ENCODE measurements around the gene UGT2B7. TPM values are rescaled to one million over a fixed set of nuclear protein-coding genes. Genes with fewer than 3 reads are reported as not detected.

Gene UGT2B7
- total RNA-seq, 1 experiment from 2014 or later, result not detected

DNA sequence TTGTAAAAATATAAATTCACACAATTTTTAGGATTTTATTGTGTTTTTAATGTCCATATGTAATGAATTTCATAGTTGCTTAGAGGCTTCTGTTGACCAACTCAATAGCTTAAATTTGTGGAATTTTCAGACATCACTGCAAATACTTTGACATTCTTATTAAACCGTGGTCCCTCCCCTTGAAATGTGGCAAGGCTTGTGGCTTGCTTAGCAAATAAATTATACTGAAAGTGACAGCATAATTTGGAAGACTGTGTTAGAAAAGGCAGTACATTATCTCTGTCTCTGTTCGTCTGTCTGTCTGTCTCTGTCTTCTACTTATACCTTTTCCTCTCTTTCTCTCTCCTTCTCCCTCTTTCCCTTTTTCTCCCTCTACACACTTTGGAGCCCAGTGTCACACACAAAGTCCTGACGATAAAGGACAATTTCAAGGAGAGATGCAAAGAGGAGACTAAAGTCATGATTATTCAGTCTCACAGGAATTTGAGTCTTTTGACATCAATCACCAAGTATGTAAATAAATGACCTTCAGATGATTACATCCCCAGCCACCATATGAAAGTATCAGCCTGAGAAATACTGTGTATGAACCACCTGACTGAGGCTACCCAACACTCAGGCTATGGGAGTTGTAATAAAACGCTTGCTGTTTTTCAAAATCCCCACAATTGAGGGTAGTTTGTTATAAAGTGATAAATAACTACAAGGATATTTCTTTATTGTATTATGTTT is 21.0 kb upstream of the UGT2B7 start:
- intact Hi-C loops (cut with micrococcal nuclease), result no loop called here
- CTCF ChIA-PET, result no interaction called here
- TF ChIP-seq, protein P1, sequence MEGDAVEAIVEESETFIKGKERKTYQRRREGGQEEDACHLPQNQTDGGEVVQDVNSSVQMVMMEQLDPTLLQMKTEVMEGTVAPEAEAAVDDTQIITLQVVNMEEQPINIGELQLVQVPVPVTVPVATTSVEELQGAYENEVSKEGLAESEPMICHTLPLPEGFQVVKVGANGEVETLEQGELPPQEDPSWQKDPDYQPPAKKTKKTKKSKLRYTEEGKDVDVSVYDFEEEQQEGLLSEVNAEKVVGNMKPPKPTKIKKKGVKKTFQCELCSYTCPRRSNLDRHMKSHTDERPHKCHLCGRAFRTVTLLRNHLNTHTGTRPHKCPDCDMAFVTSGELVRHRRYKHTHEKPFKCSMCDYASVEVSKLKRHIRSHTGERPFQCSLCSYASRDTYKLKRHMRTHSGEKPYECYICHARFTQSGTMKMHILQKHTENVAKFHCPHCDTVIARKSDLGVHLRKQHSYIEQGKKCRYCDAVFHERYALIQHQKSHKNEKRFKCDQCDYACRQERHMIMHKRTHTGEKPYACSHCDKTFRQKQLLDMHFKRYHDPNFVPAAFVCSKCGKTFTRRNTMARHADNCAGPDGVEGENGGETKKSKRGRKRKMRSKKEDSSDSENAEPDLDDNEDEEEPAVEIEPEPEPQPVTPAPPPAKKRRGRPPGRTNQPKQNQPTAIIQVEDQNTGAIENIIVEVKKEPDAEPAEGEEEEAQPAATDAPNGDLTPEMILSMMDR (IDR thresholded peaks at IDR 0.05; ENCODE audit: unreplicated experiment), result no peak
- H3K27me3 Mint-ChIP-seq (ENCODE audit: insufficient read depth, unreplicated experiment), result no peaks in the 10 kb centered on the region
- H3K9me3 Mint-ChIP-seq (ENCODE audit: unreplicated experiment), result peaks cover 8% of the 10 kb centered on the region
- POLR2A ChIA-PET, result no interaction called here
- peaks cover 6% of the 10 kb centered on the region for H3K4me1 Mint-ChIP-seq (ENCODE audit: insufficient read depth, unreplicated experiment)
- H3K36me3 Mint-ChIP-seq (ENCODE audit: insufficient read depth, unreplicated experiment), result no peaks in the 10 kb centered on the region
- no peak for DNase-seq (ENCODE audit: unreplicated experiment)
- no TSS peak for BruUV-seq (replicated peaks)
- no peak overlapping the region for H3K4me3 Mint-ChIP-seq (ENCODE audit: unreplicated experiment)
- H3K27ac Mint-ChIP-seq (ENCODE audit: low read depth, unreplicated experiment), result no peak overlapping the region

DNA sequence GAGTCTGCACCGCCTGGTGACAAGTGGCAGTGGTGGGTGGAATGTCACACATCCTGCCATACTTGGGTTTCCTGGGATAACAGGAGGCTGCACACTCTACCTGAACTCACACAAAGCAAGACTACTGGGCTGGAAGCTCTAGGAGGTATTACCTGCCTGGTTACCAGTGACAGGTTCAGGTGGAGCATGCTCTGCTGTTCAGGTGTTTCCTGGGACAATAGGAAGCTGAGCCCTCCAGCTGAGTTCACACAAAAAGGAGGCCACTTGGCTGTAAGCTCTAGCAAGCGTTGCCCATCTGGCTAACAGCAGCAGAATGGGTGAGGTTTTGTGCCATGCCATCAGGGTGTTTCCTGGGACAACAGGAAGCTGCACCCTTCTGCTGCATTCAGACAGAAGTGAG is 17.4 kb upstream of the UGT2B7 start:
- CTCF ChIA-PET, result interaction anchor here (0.6 kb wide), 1 partner anchor 1332 kb away, joined by 5 read pairs; no protein-coding TSS in a partner anchor
- Mint-ChIP-seq H3K36me3 (ENCODE audit: insufficient read depth, unreplicated experiment) (no peaks in the 10 kb centered on the region), H3K27ac (ENCODE audit: low read depth, unreplicated experiment) (no peak overlapping the region), H3K27me3 (ENCODE audit: insufficient read depth, unreplicated experiment) (no peaks in the 10 kb centered on the region), H3K4me3 (ENCODE audit: unreplicated experiment) (no peak overlapping the region), H3K4me1 (ENCODE audit: insufficient read depth, unreplicated experiment) (peaks cover 6% of the 10 kb centered on the region), H3K9me3 (ENCODE audit: unreplicated experiment) (peaks cover 8% of the 10 kb centered on the region)
- DNase-seq (ENCODE audit: unreplicated experiment), result no peak
- POLR2A ChIA-PET, result no interaction called here
- TF ChIP-seq, protein P1 (IDR thresholded peaks at IDR 0.05; ENCODE audit: unreplicated experiment), result no peak
- intact Hi-C loops (cut with micrococcal nuclease), result no loop called here
- no TSS peak for BruUV-seq (replicated peaks)

DNA sequence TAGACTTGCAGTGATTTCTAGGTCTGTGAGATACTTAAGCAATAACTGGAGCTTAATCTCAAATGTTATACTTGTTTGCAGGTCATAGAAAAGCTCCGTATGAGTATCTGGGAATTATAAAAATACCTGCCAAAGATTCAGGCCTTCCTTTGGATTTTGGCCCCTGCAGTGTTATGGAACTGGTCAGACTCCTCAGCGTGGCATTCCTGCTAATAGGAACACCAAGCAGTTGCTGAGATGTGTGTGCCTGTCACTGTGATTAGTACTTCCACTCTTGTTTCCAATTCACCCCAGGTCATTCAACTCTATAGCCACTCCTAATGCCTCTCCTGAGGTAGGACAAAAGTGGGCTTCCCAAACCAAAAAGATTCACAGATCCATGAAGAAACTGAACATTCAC is 7.8 kb upstream of the UGT2B7 start:
- no peak for DNase-seq (ENCODE audit: unreplicated experiment)
- H3K4me3 Mint-ChIP-seq (ENCODE audit: unreplicated experiment), result no peak overlapping the region
- ChIA-PET CTCF (no interaction called here), POLR2A (no interaction called here)
- TF ChIP-seq, protein P1 (IDR thresholded peaks at IDR 0.05; ENCODE audit: unreplicated experiment), result no peak
- BruUV-seq (replicated peaks), result no TSS peak
- no peaks in the 10 kb centered on the region for H3K27me3 Mint-ChIP-seq (ENCODE audit: insufficient read depth, unreplicated experiment)
- H3K4me1 Mint-ChIP-seq (ENCODE audit: insufficient read depth, unreplicated experiment), result no peaks in the 10 kb centered on the region
- intact Hi-C loops (cut with micrococcal nuclease), result no loop called here
- H3K36me3 Mint-ChIP-seq (ENCODE audit: insufficient read depth, unreplicated experiment), result no peaks in the 10 kb centered on the region
- no peaks in the 10 kb centered on the region for H3K9me3 Mint-ChIP-seq (ENCODE audit: unreplicated experiment)
- H3K27ac Mint-ChIP-seq (ENCODE audit: low read depth, unreplicated experiment), result no peak overlapping the region

DNA sequence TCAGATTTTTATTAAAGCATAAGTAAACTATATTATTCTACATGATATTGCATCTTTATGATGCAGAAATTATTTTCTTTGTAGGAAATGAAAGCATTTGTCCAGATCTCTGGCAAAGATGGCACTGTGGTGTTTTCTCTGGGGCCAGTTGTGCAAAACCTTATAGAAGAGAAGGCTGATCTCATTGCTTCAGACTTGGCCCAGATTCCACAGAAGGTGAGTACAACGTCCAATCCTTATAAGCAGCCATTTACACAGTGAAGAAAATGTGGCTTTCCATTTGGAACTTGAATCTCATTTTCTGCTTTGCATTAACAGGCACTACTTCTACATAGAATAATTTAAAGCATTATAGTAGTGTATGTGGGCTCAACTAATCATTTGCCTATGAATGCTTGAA is 6.9 kb upstream of the UGT2B7 start:
- no peak overlapping the region for H3K4me3 Mint-ChIP-seq (ENCODE audit: unreplicated experiment)
- no peaks in the 10 kb centered on the region for H3K27me3 Mint-ChIP-seq (ENCODE audit: insufficient read depth, unreplicated experiment)
- no peak for DNase-seq (ENCODE audit: unreplicated experiment)
- intact Hi-C loops (cut with micrococcal nuclease), result no loop called here
- CTCF ChIA-PET, result no interaction called here
- no peaks in the 10 kb centered on the region for H3K4me1 Mint-ChIP-seq (ENCODE audit: insufficient read depth, unreplicated experiment)
- no TSS peak for BruUV-seq (replicated peaks)
- TF ChIP-seq, protein P1 (IDR thresholded peaks at IDR 0.05; ENCODE audit: unreplicated experiment), result no peak
- H3K9me3 Mint-ChIP-seq (ENCODE audit: unreplicated experiment), result no peaks in the 10 kb centered on the region
- POLR2A ChIA-PET, result no interaction called here
- no peak overlapping the region for H3K27ac Mint-ChIP-seq (ENCODE audit: low read depth, unreplicated experiment)
- no peaks in the 10 kb centered on the region for H3K36me3 Mint-ChIP-seq (ENCODE audit: insufficient read depth, unreplicated experiment)
